Fibroblast of lung (primary cell): ENCODE measurements around the gene CYB5RL. TPM values are rescaled to one million over a fixed set of nuclear protein-coding genes. Genes with fewer than 3 reads are reported as not detected.
"Not testable (repeated sequence)": the region's sequence is repeated elsewhere in the genome, so short reads cannot be mapped to it uniquely, and the experiment has no call there.

Experiments
- DNase-seq, 2 donors: peaks; one replicate each; pipeline versions ENCODE4 v3.0.0 to v3.0.0-alpha.2; 2010; ENCODE audit warnings: low read depth in 2 of 2
- H2AFZ ChIP-seq: 2 replicates; pipeline ENCODE4 v1.5.1; 2012; ENCODE audit warnings: low read length, control low read depth, inconsistent platforms
- H3K27ac ChIP-seq: 2 replicates; pipeline ENCODE4 v1.5.1; 2011; ENCODE audit warnings: low read length, control low read depth; ENCODE audit not compliant: insufficient read depth
- H3K27me3 ChIP-seq: 2 replicates; pipeline ENCODE4 v1.5.1; 2011; ENCODE audit warnings: mild to moderate bottlenecking, low read length; ENCODE audit not compliant: control insufficient read depth, insufficient read depth
- H3K36me3 ChIP-seq: 2 replicates; pipeline ENCODE4 v1.5.1; 2011; ENCODE audit warnings: low read length; ENCODE audit not compliant: control insufficient read depth, insufficient read depth
- H3K4me1 ChIP-seq: 2 replicates; pipeline ENCODE4 v1.5.1; 2011; ENCODE audit warnings: low read length; ENCODE audit not compliant: control insufficient read depth, insufficient read depth; ENCODE audit errors: extremely low read depth
- H3K4me2 ChIP-seq: 2 replicates; pipeline ENCODE4 v1.5.1; 2011; ENCODE audit warnings: low read length, control low read depth; ENCODE audit not compliant: insufficient read depth; ENCODE audit errors: extremely low read depth
- H3K4me3 ChIP-seq, 4 experiments: fragments of 200-600 bp in 1 of 4; sonication (generic) in 1 of 4; replicated peaks in 1 of 4; 2 replicates each; pipeline ENCODE4 v1.5.1; 2011 to 2016; ENCODE audit warnings: low read length in 4 of 4, low read depth in 3 of 4, mild to moderate bottlenecking in 3 of 4, control low read depth in 2 of 4, inconsistent platforms in 1 of 4, mixed read lengths in 1 of 4; ENCODE audit not compliant: insufficient read depth in 1 of 4; ENCODE audit errors: control extremely low read depth in 1 of 4
- H3K79me2 ChIP-seq: 2 replicates; pipeline ENCODE4 v1.5.1; 2012; ENCODE audit warnings: mild to moderate bottlenecking, low read length, inconsistent platforms; ENCODE audit not compliant: control insufficient read depth, insufficient read depth
- H3K9ac ChIP-seq: 2 replicates; pipeline ENCODE4 v1.5.1; 2011; ENCODE audit warnings: mild to moderate bottlenecking, low read length, control low read depth; ENCODE audit not compliant: insufficient read depth
- H3K9me3 ChIP-seq: 2 replicates; pipeline ENCODE4 v1.5.1; 2012; ENCODE audit warnings: low read depth, low read length; ENCODE audit not compliant: control insufficient read depth, insufficient read depth
- H4K20me1 ChIP-seq: 2 replicates; pipeline ENCODE4 v1.5.1; 2011; ENCODE audit warnings: low read length; ENCODE audit not compliant: control insufficient read depth, insufficient read depth; ENCODE audit errors: extremely low read depth
- EZH2 ChIP-seq: IDR thresholded peaks from 2 replicates; pipeline ENCODE4 v1.5.1; 2012; ENCODE audit warnings: low read length, control low read depth, mild to moderate bottlenecking; ENCODE audit errors: missing control alignments
- polyA plus RNA-seq, 2 donors: library from polyadenylated mRNA; depleted of rRNA in 1 of 2; stranded (reverse) in 1 of 2; unstranded in 1 of 2; fragments of >200 nt; gene quantifications; 2 replicates each; pipeline ENCODE4 v1.2.1, GENCODE V29; 2011 to 2012; ENCODE audit warnings: missing spikeins in 1 of 2
- total RNA-seq: library from RNA; depleted of rRNA; stranded (reverse); fragments of >200 nt; gene quantifications from 2 replicates; pipeline ENCODE4 v1.2.1, GENCODE V29; 2014
- TF ChIP-seq, protein P1 (sequence below), 2 donors: IDR thresholded peaks in 1 of 2; conservative IDR thresholded peaks in 1 of 2; 1 replicate in 1 of 2; 2 replicates in 1 of 2; pipeline ENCODE4 v1.5.1; 2011 to 2012; ENCODE audit warnings: low read length in 2 of 2, control low read depth in 1 of 2, inconsistent platforms in 1 of 2, low read depth in 1 of 2, mild to moderate bottlenecking in 1 of 2

The CYB5RL gene
- total and polyA plus RNA-seq, 2 donors (not counting 1 experiment from before 2014, with no cell fraction given), result 4.1 to 6.6 TPM

DNA sequence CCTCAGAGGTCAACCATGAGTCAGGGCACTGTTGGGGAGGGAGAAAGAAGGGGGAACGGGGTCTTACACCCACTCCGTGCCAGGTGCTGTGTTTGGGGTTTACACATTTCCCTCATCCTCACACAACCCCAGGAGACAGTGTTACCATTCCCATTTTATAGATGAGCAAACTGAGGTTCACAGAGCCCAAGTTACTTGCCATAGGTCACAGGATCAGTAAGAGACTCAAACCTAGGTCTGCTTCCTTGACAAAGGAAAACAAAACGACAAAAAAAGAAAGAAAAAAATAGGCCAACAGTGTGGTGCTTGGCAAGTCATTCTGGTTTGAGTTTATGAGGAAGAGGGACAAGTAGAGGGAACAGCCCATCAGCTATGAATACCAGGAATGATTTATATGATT, 30.8 kb downstream of the CYB5RL start:
- DNase-seq, result no peak
- Histone ChIP-seq H3K4me3 (no peak overlapping the region), H3K27ac (no peak overlapping the region), H4K20me1 (no peaks in the 10 kb centered on the region), H3K27me3 (no peaks in the 10 kb centered on the region), H3K36me3 (no peaks in the 10 kb centered on the region), H3K4me1 (peaks cover 8% of the 10 kb centered on the region), H3K4me2 (no peak overlapping the region), H3K9me3 (no peaks in the 10 kb centered on the region), H3K79me2 (no peaks in the 10 kb centered on the region), H3K9ac (no peak overlapping the region), H2AFZ (no peak overlapping the region)
- TF ChIP-seq EZH2, result no peak
- TF ChIP-seq, protein P1, sequence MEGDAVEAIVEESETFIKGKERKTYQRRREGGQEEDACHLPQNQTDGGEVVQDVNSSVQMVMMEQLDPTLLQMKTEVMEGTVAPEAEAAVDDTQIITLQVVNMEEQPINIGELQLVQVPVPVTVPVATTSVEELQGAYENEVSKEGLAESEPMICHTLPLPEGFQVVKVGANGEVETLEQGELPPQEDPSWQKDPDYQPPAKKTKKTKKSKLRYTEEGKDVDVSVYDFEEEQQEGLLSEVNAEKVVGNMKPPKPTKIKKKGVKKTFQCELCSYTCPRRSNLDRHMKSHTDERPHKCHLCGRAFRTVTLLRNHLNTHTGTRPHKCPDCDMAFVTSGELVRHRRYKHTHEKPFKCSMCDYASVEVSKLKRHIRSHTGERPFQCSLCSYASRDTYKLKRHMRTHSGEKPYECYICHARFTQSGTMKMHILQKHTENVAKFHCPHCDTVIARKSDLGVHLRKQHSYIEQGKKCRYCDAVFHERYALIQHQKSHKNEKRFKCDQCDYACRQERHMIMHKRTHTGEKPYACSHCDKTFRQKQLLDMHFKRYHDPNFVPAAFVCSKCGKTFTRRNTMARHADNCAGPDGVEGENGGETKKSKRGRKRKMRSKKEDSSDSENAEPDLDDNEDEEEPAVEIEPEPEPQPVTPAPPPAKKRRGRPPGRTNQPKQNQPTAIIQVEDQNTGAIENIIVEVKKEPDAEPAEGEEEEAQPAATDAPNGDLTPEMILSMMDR (conservative IDR thresholded peaks at IDR 0.05 in 1 of 2, IDR thresholded peaks at IDR 0.05 in 1 of 2; ENCODE audit: low read depth in 1 of 2, low read length in 2 of 2), result no peak

GRCh38 chr1:54168206-54168965, 31.4 kb downstream of the CYB5RL start:
- Histone ChIP-seq H3K4me3 (no peak overlapping the region), H3K9me3 (no peaks in the 10 kb centered on the region), H3K4me2 (no peak overlapping the region), H2AFZ (no peak overlapping the region), H3K9ac (no peak overlapping the region), H3K27me3 (no peaks in the 10 kb centered on the region), H3K36me3 (no peaks in the 10 kb centered on the region), H3K4me1 (peaks cover 6% of the 10 kb centered on the region), H3K27ac (no peak overlapping the region), H3K79me2 (no peaks in the 10 kb centered on the region), H4K20me1 (no peaks in the 10 kb centered on the region)
- DNase-seq, result no peak
- no peak for TF ChIP-seq EZH2
- TF ChIP-seq, protein P1 (conservative IDR thresholded peaks at IDR 0.05 in 1 of 2, IDR thresholded peaks at IDR 0.05 in 1 of 2; ENCODE audit: low read depth in 1 of 2, low read length in 2 of 2), result no peak

DNA sequence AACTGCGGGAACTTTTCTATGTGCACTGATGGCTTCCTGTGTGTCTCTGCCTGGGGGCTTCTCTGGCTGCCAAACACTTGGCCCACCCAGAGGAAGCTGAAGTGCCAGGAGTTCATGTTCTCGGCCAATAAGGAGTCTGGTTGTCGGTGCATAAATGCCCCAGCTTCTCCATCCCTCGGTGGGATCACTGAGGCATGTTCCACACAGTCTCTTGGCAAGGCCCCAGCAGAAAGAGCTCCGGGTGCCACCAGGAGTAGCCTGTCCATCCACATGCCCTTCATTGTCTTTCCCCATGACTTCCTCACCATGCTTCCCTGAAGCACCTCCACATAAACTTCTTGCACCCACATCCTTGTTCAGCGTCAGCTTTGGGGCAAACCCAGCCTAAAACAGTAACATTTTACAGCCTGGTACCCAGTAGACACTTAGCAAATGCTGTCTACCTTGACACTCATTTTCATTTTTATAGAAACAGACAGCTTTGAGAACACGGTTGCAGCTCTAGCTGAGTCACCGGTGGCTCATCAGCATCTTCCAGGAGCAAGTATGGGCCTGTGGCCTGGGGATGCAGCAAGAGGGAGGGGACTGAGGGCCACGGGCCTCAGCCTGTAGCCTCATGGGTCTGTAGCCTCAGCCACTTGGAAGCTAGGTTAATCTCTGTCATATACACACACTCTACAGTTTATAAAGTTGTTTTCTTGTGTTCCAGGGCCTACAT, 32.2 kb downstream of the CYB5RL start:
- TF ChIP-seq, protein P1 (conservative IDR thresholded peaks at IDR 0.05 in 1 of 2, IDR thresholded peaks at IDR 0.05 in 1 of 2; ENCODE audit: low read depth in 1 of 2, low read length in 2 of 2), result no peak
- Histone ChIP-seq H3K4me1 (peaks cover 2% of the 10 kb centered on the region), H3K4me3 (no peak overlapping the region), H3K9me3 (no peaks in the 10 kb centered on the region), H3K9ac (no peak overlapping the region), H3K4me2 (no peak overlapping the region), H3K27me3 (no peaks in the 10 kb centered on the region), H3K27ac (no peak overlapping the region), H3K79me2 (no peaks in the 10 kb centered on the region), H4K20me1 (no peaks in the 10 kb centered on the region), H2AFZ (no peak overlapping the region), H3K36me3 (no peaks in the 10 kb centered on the region)
- DNase-seq, result peak; percentile 20 to 62

DNA sequence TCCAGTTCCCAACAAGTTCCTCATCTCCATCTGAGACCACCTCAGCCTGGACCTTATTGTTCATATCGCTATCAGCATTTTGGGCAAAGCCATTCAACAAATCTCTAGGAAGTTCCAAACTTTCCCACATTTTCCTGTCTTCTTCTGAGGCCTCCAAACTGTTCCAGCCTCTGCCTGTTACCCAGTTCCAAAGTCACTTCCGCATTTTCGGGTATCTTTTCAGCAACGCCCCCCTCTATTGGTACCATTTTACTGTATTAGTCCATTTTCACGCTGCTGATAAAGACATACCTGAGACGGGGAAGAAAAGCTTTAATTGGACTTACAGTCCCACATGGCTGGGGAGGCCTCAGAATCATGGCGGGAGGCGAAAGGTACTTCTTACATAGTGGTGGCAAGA, 33.5 kb downstream of the CYB5RL start:
- not testable (repeated sequence) for H3K27me3 ChIP-seq, H3K9ac ChIP-seq, H3K36me3 ChIP-seq, DNase-seq, H3K79me2 ChIP-seq, H3K4me3 ChIP-seq, H2AFZ ChIP-seq, H3K4me2 ChIP-seq, H3K9me3 ChIP-seq, H3K27ac ChIP-seq, H4K20me1 ChIP-seq, H3K4me1 ChIP-seq
